Measurements from ENCODE around the gene MTMR12. TPM values are rescaled to one million over a fixed set of nuclear protein-coding genes. Genes with fewer than 3 reads are reported as not detected.

Gene MTMR12
- total RNA-seq, 1 experiment from 2014 or later: 16.0 TPM

DNA sequence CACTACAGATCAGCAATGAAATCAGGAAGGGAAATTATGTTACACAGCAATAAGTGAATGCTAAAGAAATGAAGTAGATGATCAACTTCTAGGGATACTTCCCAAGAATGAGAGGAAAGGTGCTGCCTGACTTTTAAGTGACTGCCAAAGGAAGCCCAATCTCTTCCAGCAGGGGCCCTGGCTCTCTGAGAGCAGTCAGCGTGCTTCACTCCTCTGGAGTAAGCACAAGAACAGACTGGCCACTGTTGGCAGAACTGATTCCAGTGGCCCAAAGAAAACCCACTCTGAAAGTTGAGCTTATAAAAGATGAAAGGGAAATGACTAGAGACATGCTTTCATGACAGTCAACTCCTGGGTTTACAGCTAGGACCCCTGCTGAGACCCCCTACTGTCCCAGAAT lies 41.8 kb downstream of the MTMR12 start:
- Histone ChIP-seq H3K9ac (ENCODE audit: low read length) (no peak overlapping the region), H3K79me2 (ENCODE audit: low read length) (no peaks in the 10 kb centered on the region), H3F3A (ENCODE audit: low read length, unreplicated experiment) (no peaks in the 10 kb centered on the region), H3K4me2 (ENCODE audit: low read length) (no peak overlapping the region), H3K4me1 (ENCODE audit: insufficient read depth, low read length) (no peaks in the 10 kb centered on the region), H3K9me3 (ENCODE audit: low read length) (no peaks in the 10 kb centered on the region), H3K36me3 (ENCODE audit: low read depth, low read length) (peaks cover 21% of the 10 kb centered on the region), H3K9me2 (replicated peaks; ENCODE audit: low read length) (no peaks in the 10 kb centered on the region), H3K27ac (ENCODE audit: low read length) (no peak overlapping the region), H4K20me1 (ENCODE audit: low read length) (no peaks in the 10 kb centered on the region), H3K4me3 (ENCODE audit: low read length) (no peak overlapping the region), H2AFZ (ENCODE audit: low read length) (no peak overlapping the region), H3K27me3 (ENCODE audit: low read length) (no peaks in the 10 kb centered on the region)
- ATAC-seq (no peak), DNase-seq (no peak)
- ChIA-PET POLR2A (ENCODE audit: unreplicated experiment) (interaction anchor here (0.7 kb wide), 1 partner anchor 308 kb away, joined by 4 read pairs; no protein-coding TSS in a partner anchor), CTCF (no interaction called here)
- intact Hi-C loops (cut with micrococcal nuclease): no loop called here
- TF ChIP-seq EZH2phosphoT487 (IDR thresholded peaks at IDR 0.05; ENCODE audit: borderline replicate concordance, low read length): no peak
- no peak for TF ChIP-seq CTCF (conservative IDR thresholded peaks at IDR 0.05; ENCODE audit: low read depth, low read length)
- BruUV-seq (replicated peaks): no TSS peak

GRCh38 chr5:32270178-32270577 lies 42.6 kb downstream of the MTMR12 start:
- Histone ChIP-seq H3K27me3 (ENCODE audit: low read length) (no peaks in the 10 kb centered on the region), H3K9ac (ENCODE audit: low read length) (no peak overlapping the region), H3K9me3 (ENCODE audit: low read length) (no peaks in the 10 kb centered on the region), H3K27ac (ENCODE audit: low read length) (no peak overlapping the region), H3K4me2 (ENCODE audit: low read length) (no peak overlapping the region), H3K4me1 (ENCODE audit: insufficient read depth, low read length) (no peaks in the 10 kb centered on the region), H2AFZ (ENCODE audit: low read length) (no peak overlapping the region), H3K36me3 (ENCODE audit: low read depth, low read length) (peaks cover 25% of the 10 kb centered on the region), H3K9me2 (replicated peaks; ENCODE audit: low read length) (no peaks in the 10 kb centered on the region), H4K20me1 (ENCODE audit: low read length) (no peaks in the 10 kb centered on the region), H3F3A (ENCODE audit: low read length, unreplicated experiment) (no peaks in the 10 kb centered on the region), H3K79me2 (ENCODE audit: low read length) (no peaks in the 10 kb centered on the region), H3K4me3 (ENCODE audit: low read length) (no peak overlapping the region)
- intact Hi-C loops (cut with micrococcal nuclease): no loop called here
- ChIA-PET POLR2A (ENCODE audit: unreplicated experiment) (no interaction called here), CTCF (no interaction called here)
- no TSS peak for BruUV-seq (replicated peaks)
- no peak for TF ChIP-seq EZH2phosphoT487 (IDR thresholded peaks at IDR 0.05; ENCODE audit: borderline replicate concordance, low read length)
- TF ChIP-seq EZH2 (IDR thresholded peaks at IDR 0.05; ENCODE audit: low read length, unreplicated experiment): no peak
- TF ChIP-seq CTCF (conservative IDR thresholded peaks at IDR 0.05; ENCODE audit: low read depth, low read length): no peak
- DNase-seq: no peak
- ATAC-seq: no peak

GRCh38 chr5:32265902-32266301 lies 46.8 kb downstream of the MTMR12 start:
- CTCF ChIA-PET: no interaction called here
- intact Hi-C loops (cut with micrococcal nuclease): no loop called here
- no peaks in the 10 kb centered on the region for H3F3A ChIP-seq (ENCODE audit: low read length, unreplicated experiment)
- H3K4me3 ChIP-seq (ENCODE audit: low read length): no peak overlapping the region
- no peak overlapping the region for H2AFZ ChIP-seq (ENCODE audit: low read length)
- no peaks in the 10 kb centered on the region for H3K27me3 ChIP-seq (ENCODE audit: low read length)
- ATAC-seq: no peak
- H3K36me3 ChIP-seq (ENCODE audit: low read depth, low read length): peaks cover 41% of the 10 kb centered on the region
- H3K4me2 ChIP-seq (ENCODE audit: low read length): no peak overlapping the region
- no peaks in the 10 kb centered on the region for H3K79me2 ChIP-seq (ENCODE audit: low read length)
- H4K20me1 ChIP-seq (ENCODE audit: low read length): no peaks in the 10 kb centered on the region
- DNase-seq: no peak
- H3K9ac ChIP-seq (ENCODE audit: low read length): no peak overlapping the region
- H3K9me2 ChIP-seq (replicated peaks; ENCODE audit: low read length): no peaks in the 10 kb centered on the region
- BruUV-seq (replicated peaks): no TSS peak
- H3K9me3 ChIP-seq (ENCODE audit: low read length): no peaks in the 10 kb centered on the region
- H3K4me1 ChIP-seq (ENCODE audit: insufficient read depth, low read length): no peaks in the 10 kb centered on the region
- TF ChIP-seq EZH2 (IDR thresholded peaks at IDR 0.05; ENCODE audit: low read length, unreplicated experiment): no peak
- no peak for TF ChIP-seq CTCF (conservative IDR thresholded peaks at IDR 0.05; ENCODE audit: low read depth, low read length)
- no peak for TF ChIP-seq EZH2phosphoT487 (IDR thresholded peaks at IDR 0.05; ENCODE audit: borderline replicate concordance, low read length)
- no peak overlapping the region for H3K27ac ChIP-seq (ENCODE audit: low read length)
- POLR2A ChIA-PET (ENCODE audit: unreplicated experiment): no interaction called here

Measured in PC-3 (cell line).